HG02610 (cell line): ENCODE results near the gene ATP1B3.
"Not testable (repeated sequence)": the region's sequence is repeated elsewhere in the genome, so short reads cannot be mapped to it uniquely, and the experiment has no call there.

ENCODE experiments used
- ATAC-seq: cut with Tn5 transposase; IDR thresholded peaks from one replicate; pipeline ENCODE4 v1.9.1; 2021; ENCODE audit warnings: mild to moderate bottlenecking, moderate library complexity; ENCODE audit not compliant: unreplicated experiment

Gene ATP1B3

GRCh38 chr3:141860086-141860669 lies 16.3 kb upstream of the ATP1B3 start:
- ATAC-seq, result no peak

GRCh38 chr3:141860766-141861513 lies 15.5 kb upstream of the ATP1B3 start:
- no peak for ATAC-seq

- no peak for ATAC-seq
These were observed 14.1 kb upstream of the ATP1B3 start for GRCh38 chr3:141862279-141862816.

GRCh38 chr3:141863491-141863890 lies 13.0 kb upstream of the ATP1B3 start:
- no peak for ATAC-seq

- ATAC-seq, result no peak
These were observed 12.0 kb upstream of the ATP1B3 start for GRCh38 chr3:141864281-141864970.

GRCh38 chr3:141865101-141865500 lies 11.3 kb upstream of the ATP1B3 start:
- ATAC-seq, result no peak

- no peak for ATAC-seq
These were observed 6.3 kb upstream of the ATP1B3 start for GRCh38 chr3:141870091-141870687.

GRCh38 chr3:141875374-141875892 lies 1.0 kb upstream of the ATP1B3 start:
- ATAC-seq, result peak; percentile 61

- peak; percentile 55 for ATAC-seq
These were observed 506 bp upstream of the ATP1B3 start for GRCh38 chr3:141875893-141876380.

GRCh38 chr3:141876891-141877621 lies 613 bp downstream of the ATP1B3 start:
- ATAC-seq, result peak; percentile 19

- ATAC-seq, result no peak
These were observed 1.5 kb downstream of the ATP1B3 start for GRCh38 chr3:141877911-141878310.

GRCh38 chr3:141878326-141878725 lies 1.9 kb downstream of the ATP1B3 start:
- no peak for ATAC-seq

- ATAC-seq, result no peak
These were observed 2.4 kb downstream of the ATP1B3 start for GRCh38 chr3:141878817-141879216.

- no peak for ATAC-seq
These were observed 5.3 kb downstream of the ATP1B3 start for GRCh38 chr3:141881702-141882101.

- ATAC-seq, result no peak
These were observed 10.6 kb downstream of the ATP1B3 start for GRCh38 chr3:141887051-141887450.

- not testable (repeated sequence) for ATAC-seq
These were observed 12.1 kb downstream of the ATP1B3 start for GRCh38 chr3:141888548-141888947.

- no peak for ATAC-seq
These were observed 18.2 kb downstream of the ATP1B3 start for GRCh38 chr3:141894524-141895176.

- ATAC-seq, result no peak
These were observed 19.3 kb downstream of the ATP1B3 start for GRCh38 chr3:141895731-141896130.

- no peak for ATAC-seq
These were observed 22.5 kb downstream of the ATP1B3 start for GRCh38 chr3:141898908-141899307.

GRCh38 chr3:141900343-141900742 lies 23.9 kb downstream of the ATP1B3 start:
- ATAC-seq, result no peak
